HepG2 (cell line): ENCODE results near the gene PIM3. TPM values are rescaled to one million over a fixed set of nuclear protein-coding genes. Genes with fewer than 3 reads are reported as not detected.
A peak's percentile ranks its signal among the peaks of the same experiment; 100 is the strongest.

ENCODE experiments used
- NFKB2 ChIP-seq: sonication (generic); formaldehyde crosslinking; IDR thresholded peaks from 2 replicates; pipeline ENCODE4 v1.4.0; 2020; ENCODE audit warnings: missing genetic modification reagents, borderline replicate concordance
- NFYC ChIP-seq: IDR thresholded peaks from 2 replicates; pipeline ENCODE4 v1.6.1; 2016; ENCODE audit warnings: missing genetic modification reagents, missing compliant biosample characterization
- PAX8 ChIP-seq: sonication (generic); formaldehyde crosslinking; IDR thresholded peaks from 2 replicates; pipeline ENCODE4 v1.8.0; 2022; ENCODE audit warnings: mild to moderate bottlenecking, missing genetic modification reagents, borderline replicate concordance
- PRDM4 ChIP-seq: sonication (generic); formaldehyde crosslinking; IDR thresholded peaks from 2 replicates; pipeline ENCODE4 v1.9.0; 2021; ENCODE audit warnings: missing genetic modification reagents, borderline replicate concordance
- RFXAP ChIP-seq: sonication (generic); formaldehyde crosslinking; IDR thresholded peaks from 2 replicates; pipeline ENCODE4 v1.4.0; 2020; ENCODE audit warnings: missing genetic modification reagents, borderline replicate concordance
- SOX5 ChIP-seq: IDR thresholded peaks from 2 replicates; pipeline ENCODE4 v1.6.1; 2016; ENCODE audit warnings: borderline replicate concordance
- TCF7 ChIP-seq: sonication (generic); IDR thresholded peaks from 2 replicates; pipeline ENCODE4 v1.6.1; 2016; ENCODE audit warnings: antibody characterized with exemption, low read depth
- TRIM22 ChIP-seq: fragments of 450-650 bp; IDR thresholded peaks from 2 replicates; pipeline ENCODE4 v1.6.1; 2017
- ZNF136 ChIP-seq: sonication (generic); formaldehyde crosslinking; IDR thresholded peaks from 2 replicates; pipeline ENCODE4 v1.8.1; 2022; ENCODE audit warnings: low read depth, mild to moderate bottlenecking, moderate library complexity, missing genetic modification reagents
- ZNF33B ChIP-seq: sonication (generic); formaldehyde crosslinking; IDR thresholded peaks from 2 replicates; pipeline ENCODE4 v1.5.1; 2020; ENCODE audit warnings: mild to moderate bottlenecking, missing genetic modification reagents
- ZNF441 ChIP-seq: sonication (generic); formaldehyde crosslinking; IDR thresholded peaks from 2 replicates; pipeline ENCODE4 v1.7.0; 2021; ENCODE audit warnings: missing genetic modification reagents, borderline replicate concordance
- ZNF484 ChIP-seq: sonication (generic); formaldehyde crosslinking; IDR thresholded peaks from 2 replicates; pipeline ENCODE4 v1.5.1; 2020; ENCODE audit warnings: mild to moderate bottlenecking, low read depth, missing genetic modification reagents, borderline replicate concordance
- ZNF547 ChIP-seq: sonication (generic); formaldehyde crosslinking; IDR thresholded peaks from 2 replicates; pipeline ENCODE4 v1.5.1; 2020; ENCODE audit warnings: mild to moderate bottlenecking, missing genetic modification reagents
- ZNF564 ChIP-seq: sonication (generic); formaldehyde crosslinking; IDR thresholded peaks from 2 replicates; pipeline ENCODE4 v1.8.1; 2023; ENCODE audit warnings: mild to moderate bottlenecking, missing genetic modification reagents
- polyA plus RNA-seq, 8 experiments: library from polyadenylated mRNA; depleted of rRNA in 3 of 8; stranded (reverse) in 7 of 8; unstranded in 1 of 8; fragments of >200 nt; fragmentation: Illumina TruSeq in 4 of 8; extraction: Trizol in 4 of 8; gene quantifications; 2 replicates each; pipeline versions ENCODE4 v1.2.1 to v1.2.3, GENCODE V29; 2011 to 2016; ENCODE audit warnings: low read depth in 4 of 8, missing spikeins in 1 of 8, mixed read lengths in 1 of 8; ENCODE audit not compliant: insufficient read depth in 1 of 8
- total RNA-seq, 5 experiments: library from RNA; depleted of rRNA; stranded (reverse); fragments of >200 nt; fragmentation: Illumina TruSeq; extraction: Trizol; gene quantifications; 2 replicates each; pipeline ENCODE4 v1.2.3, GENCODE V29; 2016; ENCODE audit warnings: low read depth in 1 of 5
- TF ChIP-seq, protein P1 (sequence below): sonication (generic); formaldehyde crosslinking; IDR thresholded peaks from 2 replicates; pipeline ENCODE4 v1.4.0; 2020; ENCODE audit warnings: missing genetic modification reagents
- TF ChIP-seq, protein P2 (sequence below): conservative IDR thresholded peaks from 2 replicates; pipeline ENCODE4 v1.6.1; 2018; ENCODE audit warnings: missing genetic modification reagents
- TF ChIP-seq, protein P3 (sequence below): sonication (generic); formaldehyde crosslinking; IDR thresholded peaks from 2 replicates; pipeline ENCODE4 v1.4.0; 2020; ENCODE audit warnings: missing genetic modification reagents, borderline replicate concordance
- TF ChIP-seq, protein P4 (sequence below): sonication (generic); formaldehyde crosslinking; IDR thresholded peaks from 2 replicates; pipeline ENCODE4 v1.4.0; 2020; ENCODE audit warnings: missing genetic modification reagents, borderline replicate concordance

Gene PIM3
- total and polyA plus RNA-seq, 2 of the 13 experiments (the other 11 are each of a cell fraction or from before 2014, with no cell fraction given): 21.6 to 31.2 TPM

DNA sequence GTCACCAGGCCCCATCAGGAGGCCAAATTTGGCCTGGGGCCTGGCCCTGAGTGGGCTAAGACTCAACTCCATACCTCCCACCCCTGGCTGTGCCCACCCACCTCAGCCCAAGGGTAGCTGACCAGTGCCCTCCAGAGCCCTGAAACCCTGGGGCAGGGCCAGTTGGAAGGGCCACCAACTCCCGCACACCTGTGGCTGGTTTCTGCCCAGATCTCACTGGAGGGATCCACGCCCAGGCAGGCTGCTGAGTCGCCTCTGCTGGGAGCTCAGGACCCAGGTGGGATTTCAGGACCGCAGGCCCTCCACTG, 8.9 kb upstream of the PIM3 start (continued):
- TF ChIP-seq ZNF564 (CRISPR knock-in tag): peak; percentile 22; the same call in 1 of the 2 replicates
- no peak for TF ChIP-seq NFYC (CRISPR knock-in tag)
- TF ChIP-seq ZNF33B: no peak
- TF ChIP-seq RFXAP (CRISPR knock-in tag): 0 out of 2 replicates have a peak, but pooled peaks have one; percentile 20
- TF ChIP-seq ZNF547 (CRISPR knock-in tag): 0 out of 2 replicates have a peak, but pooled peaks have one; percentile 8
- TF ChIP-seq, protein P1, sequence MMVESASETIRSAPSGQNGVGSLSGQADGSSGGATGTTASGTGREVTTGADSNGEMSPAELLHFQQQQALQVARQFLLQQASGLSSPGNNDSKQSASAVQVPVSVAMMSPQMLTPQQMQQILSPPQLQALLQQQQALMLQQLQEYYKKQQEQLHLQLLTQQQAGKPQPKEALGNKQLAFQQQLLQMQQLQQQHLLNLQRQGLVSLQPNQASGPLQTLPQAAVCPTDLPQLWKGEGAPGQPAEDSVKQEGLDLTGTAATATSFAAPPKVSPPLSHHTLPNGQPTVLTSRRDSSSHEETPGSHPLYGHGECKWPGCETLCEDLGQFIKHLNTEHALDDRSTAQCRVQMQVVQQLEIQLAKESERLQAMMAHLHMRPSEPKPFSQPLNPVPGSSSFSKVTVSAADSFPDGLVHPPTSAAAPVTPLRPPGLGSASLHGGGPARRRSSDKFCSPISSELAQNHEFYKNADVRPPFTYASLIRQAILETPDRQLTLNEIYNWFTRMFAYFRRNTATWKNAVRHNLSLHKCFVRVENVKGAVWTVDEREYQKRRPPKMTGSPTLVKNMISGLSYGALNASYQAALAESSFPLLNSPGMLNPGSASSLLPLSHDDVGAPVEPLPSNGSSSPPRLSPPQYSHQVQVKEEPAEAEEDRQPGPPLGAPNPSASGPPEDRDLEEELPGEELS (CRISPR knock-in tag): no peak
- no peak for TF ChIP-seq TRIM22
- TF ChIP-seq SOX5 (CRISPR knock-in tag): no peak
- no peak for TF ChIP-seq ZNF136
- TF ChIP-seq, protein P2, sequence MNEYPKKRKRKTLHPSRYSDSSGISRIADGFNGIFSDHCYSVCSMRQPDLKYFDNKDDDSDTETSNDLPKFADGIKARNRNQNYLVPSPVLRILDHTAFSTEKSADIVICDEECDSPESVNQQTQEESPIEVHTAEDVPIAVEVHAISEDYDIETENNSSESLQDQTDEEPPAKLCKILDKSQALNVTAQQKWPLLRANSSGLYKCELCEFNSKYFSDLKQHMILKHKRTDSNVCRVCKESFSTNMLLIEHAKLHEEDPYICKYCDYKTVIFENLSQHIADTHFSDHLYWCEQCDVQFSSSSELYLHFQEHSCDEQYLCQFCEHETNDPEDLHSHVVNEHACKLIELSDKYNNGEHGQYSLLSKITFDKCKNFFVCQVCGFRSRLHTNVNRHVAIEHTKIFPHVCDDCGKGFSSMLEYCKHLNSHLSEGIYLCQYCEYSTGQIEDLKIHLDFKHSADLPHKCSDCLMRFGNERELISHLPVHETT (CRISPR knock-in tag): no peak
- TF ChIP-seq, protein P3, sequence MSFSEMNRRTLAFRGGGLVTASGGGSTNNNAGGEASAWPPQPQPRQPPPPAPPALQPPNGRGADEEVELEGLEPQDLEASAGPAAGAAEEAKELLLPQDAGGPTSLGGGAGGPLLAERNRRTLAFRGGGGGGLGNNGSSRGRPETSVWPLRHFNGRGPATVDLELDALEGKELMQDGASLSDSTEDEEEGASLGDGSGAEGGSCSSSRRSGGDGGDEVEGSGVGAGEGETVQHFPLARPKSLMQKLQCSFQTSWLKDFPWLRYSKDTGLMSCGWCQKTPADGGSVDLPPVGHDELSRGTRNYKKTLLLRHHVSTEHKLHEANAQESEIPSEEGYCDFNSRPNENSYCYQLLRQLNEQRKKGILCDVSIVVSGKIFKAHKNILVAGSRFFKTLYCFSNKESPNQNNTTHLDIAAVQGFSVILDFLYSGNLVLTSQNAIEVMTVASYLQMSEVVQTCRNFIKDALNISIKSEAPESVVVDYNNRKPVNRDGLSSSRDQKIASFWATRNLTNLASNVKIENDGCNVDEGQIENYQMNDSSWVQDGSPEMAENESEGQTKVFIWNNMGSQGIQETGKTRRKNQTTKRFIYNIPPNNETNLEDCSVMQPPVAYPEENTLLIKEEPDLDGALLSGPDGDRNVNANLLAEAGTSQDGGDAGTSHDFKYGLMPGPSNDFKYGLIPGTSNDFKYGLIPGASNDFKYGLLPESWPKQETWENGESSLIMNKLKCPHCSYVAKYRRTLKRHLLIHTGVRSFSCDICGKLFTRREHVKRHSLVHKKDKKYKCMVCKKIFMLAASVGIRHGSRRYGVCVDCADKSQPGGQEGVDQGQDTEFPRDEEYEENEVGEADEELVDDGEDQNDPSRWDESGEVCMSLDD (CRISPR knock-in tag): no peak
- no peak for TF ChIP-seq TCF7
- TF ChIP-seq PAX8 (CRISPR knock-in tag): peak; percentile 76; the same call in 1 of the 2 replicates
- TF ChIP-seq PRDM4 (CRISPR knock-in tag): no peak
- TF ChIP-seq, protein P4, sequence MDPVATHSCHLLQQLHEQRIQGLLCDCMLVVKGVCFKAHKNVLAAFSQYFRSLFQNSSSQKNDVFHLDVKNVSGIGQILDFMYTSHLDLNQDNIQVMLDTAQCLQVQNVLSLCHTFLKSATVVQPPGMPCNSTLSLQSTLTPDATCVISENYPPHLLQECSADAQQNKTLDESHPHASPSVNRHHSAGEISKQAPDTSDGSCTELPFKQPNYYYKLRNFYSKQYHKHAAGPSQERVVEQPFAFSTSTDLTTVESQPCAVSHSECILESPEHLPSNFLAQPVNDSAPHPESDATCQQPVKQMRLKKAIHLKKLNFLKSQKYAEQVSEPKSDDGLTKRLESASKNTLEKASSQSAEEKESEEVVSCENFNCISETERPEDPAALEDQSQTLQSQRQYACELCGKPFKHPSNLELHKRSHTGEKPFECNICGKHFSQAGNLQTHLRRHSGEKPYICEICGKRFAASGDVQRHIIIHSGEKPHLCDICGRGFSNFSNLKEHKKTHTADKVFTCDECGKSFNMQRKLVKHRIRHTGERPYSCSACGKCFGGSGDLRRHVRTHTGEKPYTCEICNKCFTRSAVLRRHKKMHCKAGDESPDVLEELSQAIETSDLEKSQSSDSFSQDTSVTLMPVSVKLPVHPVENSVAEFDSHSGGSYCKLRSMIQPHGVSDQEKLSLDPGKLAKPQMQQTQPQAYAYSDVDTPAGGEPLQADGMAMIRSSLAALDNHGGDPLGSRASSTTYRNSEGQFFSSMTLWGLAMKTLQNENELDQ (CRISPR knock-in tag): no peak
- TF ChIP-seq ZNF441 (CRISPR knock-in tag): no peak
- no peak for TF ChIP-seq NFKB2
- no peak for TF ChIP-seq ZNF484 (CRISPR knock-in tag)
